ENCODE measurements around the gene WDR6.

GRCh38 chr3:48991851-48992545, 15.2 kb upstream of the WDR6 start:
- TF ChIP-seq GATA2 (IDR thresholded peaks at IDR 0.05; ENCODE audit: low read depth, low read length), result no peak
- TF ChIP-seq GATA3 (IDR thresholded peaks at IDR 0.05; ENCODE audit: low read depth, low read length), result no peak
